PC-9 (cell line): ENCODE data around the gene CCDC167.

Experiments used
- EZH2 ChIP-seq: fragments of 200-600 bp; sonication (generic); IDR thresholded peaks from 2 replicates; pipeline ENCODE4 v1.8.0; 2017; ENCODE audit warnings: antibody characterized with exemption, low read depth
- TF ChIP-seq, protein P1 (sequence below): fragments of 200-600 bp; sonication (generic); conservative IDR thresholded peaks from 2 replicates; pipeline ENCODE4 v1.6.1; 2017; ENCODE audit warnings: mixed run types, antibody characterized with exemption, mild to moderate bottlenecking, moderate library complexity

DNA sequence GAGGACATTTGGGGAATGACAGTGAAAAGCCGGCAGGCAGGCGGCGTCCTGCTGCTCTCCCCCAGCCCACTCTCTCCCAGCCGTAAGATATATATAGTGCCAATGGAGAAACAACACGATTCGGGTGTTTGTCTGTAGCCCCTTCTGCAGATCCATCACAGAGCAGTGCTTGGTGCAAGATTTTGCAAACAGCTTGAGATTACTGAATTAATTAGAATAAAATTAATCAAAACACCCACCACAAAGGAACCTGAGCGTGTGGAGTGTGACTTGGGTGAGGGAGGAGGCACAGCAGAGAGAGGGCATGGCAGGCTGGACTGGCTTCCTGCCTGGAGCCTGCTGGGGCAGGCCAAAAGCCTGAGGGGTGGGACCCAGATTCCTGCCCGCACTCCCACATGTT is 28.8 kb upstream of the CCDC167 start:
- TF ChIP-seq, protein P1, sequence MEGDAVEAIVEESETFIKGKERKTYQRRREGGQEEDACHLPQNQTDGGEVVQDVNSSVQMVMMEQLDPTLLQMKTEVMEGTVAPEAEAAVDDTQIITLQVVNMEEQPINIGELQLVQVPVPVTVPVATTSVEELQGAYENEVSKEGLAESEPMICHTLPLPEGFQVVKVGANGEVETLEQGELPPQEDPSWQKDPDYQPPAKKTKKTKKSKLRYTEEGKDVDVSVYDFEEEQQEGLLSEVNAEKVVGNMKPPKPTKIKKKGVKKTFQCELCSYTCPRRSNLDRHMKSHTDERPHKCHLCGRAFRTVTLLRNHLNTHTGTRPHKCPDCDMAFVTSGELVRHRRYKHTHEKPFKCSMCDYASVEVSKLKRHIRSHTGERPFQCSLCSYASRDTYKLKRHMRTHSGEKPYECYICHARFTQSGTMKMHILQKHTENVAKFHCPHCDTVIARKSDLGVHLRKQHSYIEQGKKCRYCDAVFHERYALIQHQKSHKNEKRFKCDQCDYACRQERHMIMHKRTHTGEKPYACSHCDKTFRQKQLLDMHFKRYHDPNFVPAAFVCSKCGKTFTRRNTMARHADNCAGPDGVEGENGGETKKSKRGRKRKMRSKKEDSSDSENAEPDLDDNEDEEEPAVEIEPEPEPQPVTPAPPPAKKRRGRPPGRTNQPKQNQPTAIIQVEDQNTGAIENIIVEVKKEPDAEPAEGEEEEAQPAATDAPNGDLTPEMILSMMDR = no peak
- no peak for TF ChIP-seq EZH2
